Left ventricle myocardium inferior (tissue), 1 donor: ENCODE measurements around the gene SCN1A. TPM values are rescaled to one million over a fixed set of nuclear protein-coding genes. Genes with fewer than 3 reads are reported as not detected.

Experiments used
- DNase-seq: peaks from one replicate; pipeline ENCODE4 v3.0.0-alpha.2; 2020
- H3K27ac ChIP-seq: fragments of 200-600 bp; replicated peaks from 2 replicates; pipeline ENCODE4 v1.8.0; 2021
- H3K27me3 ChIP-seq: fragments of 200-600 bp; 2 replicates; pipeline ENCODE4 v1.8.0; 2021; ENCODE audit warnings: low read depth
- H3K36me3 ChIP-seq: fragments of 200-600 bp; 2 replicates; pipeline ENCODE4 v1.8.0; 2021
- H3K4me1 ChIP-seq: fragments of 200-600 bp; 2 replicates; pipeline ENCODE4 v1.8.0; 2021
- H3K4me3 ChIP-seq: fragments of 200-600 bp; 2 replicates; pipeline ENCODE4 v1.8.0; 2021; ENCODE audit warnings: mild to moderate bottlenecking, moderate library complexity
- H3K9me3 ChIP-seq: fragments of 200-600 bp; replicated peaks from 2 replicates; pipeline ENCODE4 v1.8.0; 2021
- intact Hi-C: fragments of 100-400 bp; cut with micrococcal nuclease; formaldehyde crosslinking; loops from one replicate; pipeline ENCODE4 v1.11.0; 2022
- total RNA-seq: library from RNA; stranded (reverse); fragmentation: NEBNext Ultra II Directional; extraction: Animal tissue kit (Norgen Biotek cat#: 25700); gene quantifications from one replicate; pipeline ENCODE4 v1.2.1, GENCODE V29; 2021
- TF ChIP-seq, protein P1 (sequence below): fragments of 200-600 bp; IDR thresholded peaks from 2 replicates; pipeline ENCODE4 v1.8.0; 2021; ENCODE audit warnings: antibody characterized with exemption, mild to moderate bottlenecking, borderline replicate concordance
- donor health status: DM: no; HTN: yes; CAD: no; lungs with severe emphysema.

Gene SCN1A
- total RNA-seq, 1 donor from 2014 or later, result 0.63 TPM

DNA sequence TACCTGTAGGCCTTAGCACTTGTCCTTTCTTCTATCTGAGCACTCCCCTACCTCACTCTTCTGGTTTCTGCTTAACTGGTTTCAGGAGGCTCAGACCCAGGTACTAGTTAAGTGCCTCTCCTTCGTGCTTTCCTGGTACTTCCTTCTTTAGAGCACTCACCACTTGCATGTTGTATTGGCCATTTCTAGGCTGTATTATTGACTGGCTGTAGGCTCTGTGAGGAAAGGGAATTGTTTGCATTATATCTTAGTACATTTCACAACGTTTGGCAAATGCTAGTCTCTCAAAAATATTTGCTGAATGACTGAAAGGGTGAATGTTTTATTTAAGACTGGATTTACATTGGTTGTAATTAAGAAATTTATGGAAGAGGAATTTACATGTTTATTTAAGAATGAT, 36.0 kb upstream of the SCN1A start:
- DNase-seq, result no peak
- intact Hi-C loops, result no loop called here
- H3K9me3 ChIP-seq, result no peaks in the 10 kb centered on the region
- H3K4me1 ChIP-seq, result no peaks in the 10 kb centered on the region
- no peak overlapping the region for H3K27ac ChIP-seq
- H3K36me3 ChIP-seq, result no peaks in the 10 kb centered on the region
- H3K4me3 ChIP-seq, result no peak overlapping the region
- TF ChIP-seq, protein P1, sequence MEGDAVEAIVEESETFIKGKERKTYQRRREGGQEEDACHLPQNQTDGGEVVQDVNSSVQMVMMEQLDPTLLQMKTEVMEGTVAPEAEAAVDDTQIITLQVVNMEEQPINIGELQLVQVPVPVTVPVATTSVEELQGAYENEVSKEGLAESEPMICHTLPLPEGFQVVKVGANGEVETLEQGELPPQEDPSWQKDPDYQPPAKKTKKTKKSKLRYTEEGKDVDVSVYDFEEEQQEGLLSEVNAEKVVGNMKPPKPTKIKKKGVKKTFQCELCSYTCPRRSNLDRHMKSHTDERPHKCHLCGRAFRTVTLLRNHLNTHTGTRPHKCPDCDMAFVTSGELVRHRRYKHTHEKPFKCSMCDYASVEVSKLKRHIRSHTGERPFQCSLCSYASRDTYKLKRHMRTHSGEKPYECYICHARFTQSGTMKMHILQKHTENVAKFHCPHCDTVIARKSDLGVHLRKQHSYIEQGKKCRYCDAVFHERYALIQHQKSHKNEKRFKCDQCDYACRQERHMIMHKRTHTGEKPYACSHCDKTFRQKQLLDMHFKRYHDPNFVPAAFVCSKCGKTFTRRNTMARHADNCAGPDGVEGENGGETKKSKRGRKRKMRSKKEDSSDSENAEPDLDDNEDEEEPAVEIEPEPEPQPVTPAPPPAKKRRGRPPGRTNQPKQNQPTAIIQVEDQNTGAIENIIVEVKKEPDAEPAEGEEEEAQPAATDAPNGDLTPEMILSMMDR, result no peak
- H3K27me3 ChIP-seq, result peaks cover 9% of the 10 kb centered on the region

- intact Hi-C loops, result no loop called here
- H3K4me3 ChIP-seq, result no peak overlapping the region
- peaks cover 4% of the 10 kb centered on the region for H3K27me3 ChIP-seq
- H3K9me3 ChIP-seq, result no peaks in the 10 kb centered on the region
- DNase-seq, result no peak
- no peak overlapping the region for H3K27ac ChIP-seq
- no peaks in the 10 kb centered on the region for H3K4me1 ChIP-seq
- TF ChIP-seq, protein P1, result no peak
- no peaks in the 10 kb centered on the region for H3K36me3 ChIP-seq
These were observed 30.7 kb upstream of the SCN1A start for GRCh38 chr2:166158546-166158945.

DNA sequence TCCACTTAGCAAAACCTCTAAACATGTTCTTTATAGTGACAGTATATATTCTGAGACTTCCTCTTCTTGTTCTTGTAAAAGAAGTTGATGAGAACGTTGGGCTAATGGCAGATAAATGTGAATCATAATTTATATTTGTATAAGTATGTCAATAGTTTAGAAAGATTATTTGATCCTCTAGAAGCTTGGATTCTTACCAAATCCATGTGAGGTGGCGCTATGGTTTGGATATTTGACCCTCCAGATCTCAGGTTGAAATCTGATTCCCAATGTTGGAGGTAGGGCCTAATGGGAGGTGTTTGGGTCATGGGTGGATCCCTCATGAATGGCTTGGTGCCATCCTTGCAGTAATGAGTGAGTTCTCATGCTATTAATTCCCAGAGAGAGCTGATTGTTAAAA, 29.8 kb upstream of the SCN1A start:
- TF ChIP-seq, protein P1, result no peak
- H3K4me3 ChIP-seq, result no peak overlapping the region
- no peaks in the 10 kb centered on the region for H3K9me3 ChIP-seq
- H3K27ac ChIP-seq, result no peak overlapping the region
- no peak for DNase-seq
- no peaks in the 10 kb centered on the region for H3K4me1 ChIP-seq
- no peaks in the 10 kb centered on the region for H3K36me3 ChIP-seq
- H3K27me3 ChIP-seq, result peaks cover 4% of the 10 kb centered on the region
- intact Hi-C loops, result no loop called here

DNA sequence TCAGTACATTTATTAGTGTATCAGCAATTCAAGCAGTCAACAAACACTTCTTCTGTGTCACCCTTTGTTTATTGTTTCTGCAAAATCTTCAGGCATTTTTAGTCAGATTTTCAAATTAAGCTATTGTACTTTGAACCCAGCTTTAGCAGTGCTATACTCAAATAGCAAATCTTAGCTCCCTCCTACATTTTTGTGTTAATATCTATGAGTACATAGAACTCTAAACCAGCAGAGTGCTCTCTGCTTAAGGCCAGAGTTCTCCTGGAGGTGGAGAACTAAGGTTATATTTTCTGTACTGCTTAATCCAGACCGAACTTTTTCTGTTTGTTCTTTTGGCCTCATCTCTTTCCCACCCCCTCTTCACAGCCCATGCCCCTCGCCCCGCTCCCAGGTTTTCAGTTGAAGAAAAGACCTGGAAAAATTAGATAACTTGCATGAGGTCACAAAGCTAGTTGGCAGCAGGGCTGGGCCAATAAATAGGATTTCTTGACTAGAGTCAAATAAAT, 29.2 kb upstream of the SCN1A start:
- TF ChIP-seq, protein P1, result no peak
- DNase-seq, result no peak
- Histone ChIP-seq H3K27me3 (peaks cover 4% of the 10 kb centered on the region), H3K27ac (no peak overlapping the region), H3K4me1 (no peaks in the 10 kb centered on the region), H3K9me3 (no peaks in the 10 kb centered on the region), H3K36me3 (no peaks in the 10 kb centered on the region), H3K4me3 (no peak overlapping the region)
- intact Hi-C loops, result no loop called here

DNA sequence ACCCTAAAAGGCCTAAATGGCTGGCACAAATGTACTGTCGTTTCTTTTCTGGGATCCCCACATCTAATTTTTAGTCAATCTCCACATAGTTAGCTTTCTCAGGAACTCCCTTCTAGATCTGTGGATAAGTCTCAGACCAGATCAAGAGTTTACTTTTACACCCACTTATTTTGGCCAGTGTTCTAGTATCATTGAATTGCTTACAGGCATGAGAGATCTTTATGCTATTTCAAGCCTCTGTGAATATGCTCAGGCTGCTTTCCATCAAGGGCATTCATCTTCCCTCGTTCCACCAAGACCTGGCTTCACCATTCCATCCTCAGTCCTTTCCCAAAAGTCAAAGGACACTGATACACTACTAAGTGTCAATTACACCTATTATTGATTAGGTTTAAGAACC, 27.8 kb upstream of the SCN1A start:
- intact Hi-C loops, result no loop called here
- Histone ChIP-seq H3K4me1 (no peaks in the 10 kb centered on the region), H3K27me3 (peaks cover 4% of the 10 kb centered on the region), H3K4me3 (no peak overlapping the region), H3K36me3 (no peaks in the 10 kb centered on the region), H3K27ac (no peak overlapping the region), H3K9me3 (no peaks in the 10 kb centered on the region)
- TF ChIP-seq, protein P1, result no peak
- DNase-seq, result no peak
